HG03097 (cell line): ENCODE measurements around the gene DDIT4.
"Not testable (repeated sequence)": the region's sequence is repeated elsewhere in the genome, so short reads cannot be mapped to it uniquely, and the experiment has no call there.

ENCODE experiments used
- ATAC-seq: cut with Tn5 transposase; IDR thresholded peaks from one replicate; pipeline ENCODE4 v1.9.1; 2021; ENCODE audit not compliant: unreplicated experiment, low FRiP score

DDIT4 gene

DNA sequence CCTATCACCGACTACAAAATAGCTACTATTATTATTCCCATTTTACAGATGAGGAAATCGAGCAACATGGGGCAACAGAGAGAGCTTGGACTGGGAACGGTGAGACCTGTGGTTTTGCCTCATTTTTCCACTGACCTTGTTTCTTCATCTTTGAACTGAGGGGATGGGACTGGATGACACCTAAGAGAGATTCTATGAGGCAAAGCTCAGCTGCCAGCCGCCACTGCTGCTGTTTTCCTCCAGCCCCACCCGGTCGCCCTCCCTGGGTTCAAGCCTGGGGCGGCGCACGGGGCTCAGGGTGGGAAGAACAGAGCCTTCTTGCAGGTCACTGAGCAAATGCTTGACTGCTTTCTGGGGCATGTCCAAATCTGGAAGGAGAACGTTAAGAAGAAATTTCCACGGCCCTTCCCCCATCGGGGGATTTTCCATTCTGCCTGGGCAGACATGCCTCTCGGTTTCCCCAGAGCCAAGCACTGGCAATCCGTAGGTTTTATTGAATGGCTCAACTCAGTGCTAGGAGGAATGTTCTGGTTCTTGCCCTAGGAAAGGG, 12.3 kb downstream of the DDIT4 start:
- ATAC-seq, result no peak

DNA sequence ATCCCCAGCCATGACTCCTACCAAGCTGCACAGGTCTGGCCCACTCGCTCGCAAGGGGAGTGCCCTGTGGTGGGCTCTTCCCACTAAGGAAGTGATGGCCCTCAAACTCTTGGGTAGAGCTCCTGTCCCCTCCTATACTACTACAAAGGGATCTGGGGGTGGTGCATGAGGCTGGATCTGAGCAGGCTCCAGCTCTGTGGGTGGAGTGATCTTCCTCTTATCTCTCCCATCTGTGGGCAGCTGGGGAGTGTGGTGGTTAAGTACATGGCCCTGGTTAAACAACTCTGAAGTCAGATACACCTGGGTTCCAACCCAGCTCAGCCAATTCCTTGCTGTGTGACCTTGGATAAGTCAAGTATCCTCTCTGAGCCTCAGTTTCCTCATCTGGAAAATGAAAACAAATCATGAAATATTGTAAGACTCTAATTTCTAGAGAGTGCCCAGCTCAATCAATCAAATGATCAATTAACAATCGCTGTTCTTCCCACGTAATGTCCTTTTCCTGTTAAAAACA, 17.4 kb downstream of the DDIT4 start:
- no peak for ATAC-seq

DNA sequence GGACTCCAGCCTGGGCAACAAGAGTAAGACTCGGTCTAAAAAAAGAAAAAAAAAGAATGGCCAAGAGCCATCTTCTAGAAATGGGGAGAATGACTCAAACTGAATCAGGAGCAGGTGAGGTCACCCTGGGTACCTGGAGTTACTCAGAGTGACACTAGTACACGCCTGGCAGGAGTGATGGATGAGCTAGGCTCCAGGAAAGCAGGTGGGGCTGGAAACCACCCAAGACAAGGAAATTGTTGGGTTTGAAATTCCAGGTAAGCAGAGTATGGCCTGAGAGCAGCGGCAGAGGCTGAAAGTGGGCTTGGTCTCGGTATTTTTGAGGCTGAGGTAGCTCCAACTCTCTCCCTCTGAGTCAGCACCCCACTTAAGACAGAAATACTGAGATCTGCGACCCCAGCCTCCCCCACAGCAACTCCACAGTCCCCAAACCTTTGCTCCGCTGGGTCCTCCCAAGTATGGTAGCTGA, 18.5 kb downstream of the DDIT4 start:
- ATAC-seq, result no peak

DNA sequence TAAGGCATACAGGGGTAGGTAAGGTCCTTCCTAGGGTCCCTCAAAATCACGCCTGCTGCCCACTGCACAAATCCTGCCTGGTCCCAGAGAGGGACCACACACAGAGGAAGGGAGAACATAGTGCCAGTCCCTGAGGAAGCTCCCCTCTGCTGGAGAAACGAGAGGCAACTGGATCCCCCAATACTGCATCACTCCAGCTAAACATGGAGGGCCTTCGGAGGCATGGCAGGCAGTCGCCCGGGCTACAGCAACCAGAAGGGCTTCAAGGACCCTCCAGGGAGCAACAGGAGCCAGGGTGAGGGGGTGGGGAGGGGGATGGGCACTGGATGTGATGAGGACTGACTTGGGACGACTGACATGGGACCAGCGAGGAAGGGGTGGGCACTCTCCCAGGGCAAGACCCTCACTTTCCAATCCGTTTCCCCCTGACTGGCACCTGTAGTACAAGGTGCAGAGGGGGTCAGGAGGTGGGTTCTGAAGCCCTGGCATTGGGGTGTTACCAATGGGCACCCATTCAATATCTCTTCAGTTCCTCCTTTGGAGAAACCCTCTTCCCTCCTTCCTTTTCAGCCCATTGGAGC, 21.7 kb downstream of the DDIT4 start:
- no peak for ATAC-seq

DNA sequence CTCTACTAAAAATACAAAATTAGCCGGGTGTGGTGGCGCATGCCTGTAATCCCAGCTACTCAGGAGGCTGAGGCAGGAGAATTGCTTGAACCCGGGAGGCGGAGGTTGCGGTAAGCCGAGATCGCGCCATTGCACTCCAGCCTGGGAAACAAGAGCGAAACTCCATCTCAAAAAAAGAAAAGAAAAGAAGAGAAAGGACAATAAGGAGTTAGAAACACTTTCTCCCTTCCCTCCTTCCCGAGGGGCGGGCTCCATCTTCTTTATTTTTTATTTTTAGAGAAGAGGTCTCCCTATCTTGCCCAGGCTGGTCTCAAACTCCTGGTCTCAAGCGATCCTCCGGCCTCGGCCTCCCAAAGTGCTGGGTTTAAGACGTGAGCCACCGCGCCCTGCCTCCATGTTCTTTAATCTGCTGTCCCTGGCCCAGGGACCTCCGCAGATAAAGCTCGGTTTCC, 23.1 kb downstream of the DDIT4 start:
- not testable (repeated sequence) for ATAC-seq

DNA sequence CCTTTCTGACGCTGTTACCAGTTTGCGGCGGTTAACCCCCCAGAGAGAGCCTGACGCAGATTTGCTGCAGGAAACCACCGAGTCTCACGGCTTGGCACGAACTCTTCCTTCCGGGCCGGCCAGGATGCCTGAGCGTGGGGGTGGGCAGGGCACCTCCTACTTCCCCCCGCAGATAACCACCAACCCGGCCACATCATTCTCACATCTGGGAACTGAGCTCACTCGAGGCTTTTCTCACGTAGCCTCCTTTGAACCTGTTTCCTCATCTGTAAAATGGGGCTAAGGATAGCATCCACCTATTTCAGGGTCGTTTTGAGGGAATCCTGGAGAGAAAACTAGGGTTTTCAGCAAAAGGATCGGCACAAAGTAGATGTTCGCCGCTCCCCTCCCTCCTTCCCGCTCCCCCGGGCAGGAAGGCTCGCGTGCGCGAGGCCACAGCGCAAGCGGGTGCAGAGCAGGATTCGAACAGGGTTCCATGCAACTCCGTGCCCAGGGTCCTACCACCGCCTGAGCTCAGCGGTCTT, 23.6 kb downstream of the DDIT4 start:
- peak; percentile 55 for ATAC-seq

DNA sequence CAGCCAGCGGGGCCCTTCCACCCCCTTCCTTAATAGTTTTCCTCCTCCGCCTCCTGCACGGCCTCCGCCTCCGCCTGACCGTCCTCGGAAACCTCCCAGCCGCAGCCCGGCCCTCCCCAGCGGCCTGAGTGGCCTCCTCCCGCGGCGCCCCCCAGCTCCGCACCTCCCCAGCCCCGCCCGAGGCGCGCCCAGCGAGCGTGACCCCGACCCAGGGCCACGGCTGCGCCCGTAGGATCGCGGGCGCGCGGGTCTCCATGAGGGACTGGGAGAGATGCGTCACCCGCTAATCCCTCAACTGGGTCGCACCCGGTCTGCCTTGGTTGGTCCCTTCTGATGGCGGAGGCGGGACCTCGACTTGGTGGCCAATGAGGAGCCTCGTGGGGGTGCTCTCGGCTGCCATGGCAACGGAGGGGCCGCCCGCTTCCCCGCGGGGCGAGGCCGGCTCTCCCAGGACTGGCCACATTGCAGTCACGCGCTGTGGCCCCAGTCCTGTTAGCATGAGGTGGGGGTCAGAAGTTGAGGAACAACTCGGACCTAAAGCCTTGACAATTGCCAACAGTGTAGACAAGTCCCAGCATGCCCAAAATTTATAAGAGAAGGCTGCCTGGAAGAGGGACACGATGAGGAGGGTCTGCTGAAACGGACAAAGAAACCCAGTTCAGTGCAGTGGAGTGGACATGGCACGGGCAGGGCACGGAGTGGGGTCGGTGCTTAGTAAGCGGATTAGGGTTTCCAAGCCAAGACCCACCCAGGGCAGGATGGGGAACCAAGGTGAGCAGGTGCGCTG, 24.3 kb downstream of the DDIT4 start:
- ATAC-seq, result peak; percentile 74

DNA sequence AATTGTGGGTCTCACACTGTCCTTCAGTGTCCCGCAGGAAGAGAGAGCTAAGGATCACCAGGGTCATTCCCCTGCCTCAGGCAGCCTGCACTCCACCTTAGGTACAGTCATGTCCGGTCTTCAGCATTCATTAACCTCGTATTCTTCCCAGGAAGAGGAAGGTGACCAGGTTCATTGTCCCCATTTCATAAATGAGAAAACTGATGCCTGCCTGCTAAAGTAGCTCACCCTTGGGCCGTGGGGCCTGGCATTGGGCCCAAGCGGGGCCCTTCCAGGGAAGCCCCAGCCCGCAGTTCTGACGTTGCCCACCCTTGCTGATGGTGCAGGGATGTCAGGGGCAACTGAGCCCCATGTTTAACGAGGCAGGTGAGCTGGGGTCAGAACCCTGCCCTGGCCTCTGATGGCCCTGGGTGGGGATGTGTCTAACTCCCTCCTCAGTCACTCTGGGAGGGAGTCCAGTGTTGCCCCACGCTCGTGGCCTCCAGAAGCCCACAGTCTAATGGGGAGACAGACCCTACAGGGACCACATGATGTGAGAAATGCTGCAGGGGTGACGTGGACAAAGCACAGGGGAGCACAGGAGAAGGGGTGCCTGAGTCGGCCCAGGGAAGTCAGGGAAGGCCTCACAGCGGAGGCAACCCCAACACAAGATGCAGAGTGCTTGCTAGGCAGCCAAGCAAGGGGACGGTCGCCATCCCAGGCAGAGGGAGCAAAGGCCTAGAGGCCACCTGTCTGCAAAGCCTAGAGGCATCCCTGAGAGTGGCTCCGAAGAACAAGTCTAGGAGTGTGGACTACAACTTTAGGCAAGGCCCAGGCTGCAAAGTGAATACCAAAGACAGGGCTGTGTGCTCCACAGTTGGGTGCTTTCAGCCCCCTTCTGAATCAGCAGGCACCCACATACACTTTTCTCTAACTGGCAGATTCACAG, 25.1 kb downstream of the DDIT4 start:
- no peak for ATAC-seq

DNA sequence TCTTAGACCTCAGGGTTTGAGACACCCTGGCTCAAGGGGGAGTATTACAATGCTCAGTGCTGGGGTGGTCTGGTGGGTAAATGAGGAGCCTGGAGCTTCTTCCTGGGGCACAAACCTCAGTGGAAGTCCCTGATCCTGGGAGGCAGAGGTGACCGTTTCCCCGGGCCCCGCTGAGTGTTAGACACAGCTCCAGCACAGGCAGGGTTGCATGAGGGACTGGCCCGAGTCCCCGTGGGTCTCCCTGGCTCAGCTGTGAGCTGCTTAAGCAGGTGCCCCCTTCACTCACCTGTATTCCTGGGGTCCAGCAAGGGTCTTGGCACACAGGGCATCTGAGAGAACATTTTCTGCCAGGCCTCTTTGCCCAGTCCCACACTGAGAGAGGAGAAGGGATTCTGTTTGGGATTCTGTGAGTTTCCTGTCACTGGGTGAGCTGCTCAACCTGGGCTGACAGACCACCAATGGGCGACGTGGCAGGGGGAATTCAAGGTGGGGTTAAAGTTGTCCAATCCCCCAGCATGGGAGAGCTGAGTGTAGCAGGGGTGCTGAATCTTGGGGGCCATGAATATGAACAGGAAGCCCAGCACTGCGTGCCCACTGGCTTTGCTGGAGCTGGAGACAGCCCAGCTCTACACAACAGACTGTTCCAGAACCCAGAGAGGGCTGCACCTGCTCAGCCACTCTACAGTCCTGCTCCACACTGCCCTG, 29.9 kb downstream of the DDIT4 start:
- no peak for ATAC-seq

DNA sequence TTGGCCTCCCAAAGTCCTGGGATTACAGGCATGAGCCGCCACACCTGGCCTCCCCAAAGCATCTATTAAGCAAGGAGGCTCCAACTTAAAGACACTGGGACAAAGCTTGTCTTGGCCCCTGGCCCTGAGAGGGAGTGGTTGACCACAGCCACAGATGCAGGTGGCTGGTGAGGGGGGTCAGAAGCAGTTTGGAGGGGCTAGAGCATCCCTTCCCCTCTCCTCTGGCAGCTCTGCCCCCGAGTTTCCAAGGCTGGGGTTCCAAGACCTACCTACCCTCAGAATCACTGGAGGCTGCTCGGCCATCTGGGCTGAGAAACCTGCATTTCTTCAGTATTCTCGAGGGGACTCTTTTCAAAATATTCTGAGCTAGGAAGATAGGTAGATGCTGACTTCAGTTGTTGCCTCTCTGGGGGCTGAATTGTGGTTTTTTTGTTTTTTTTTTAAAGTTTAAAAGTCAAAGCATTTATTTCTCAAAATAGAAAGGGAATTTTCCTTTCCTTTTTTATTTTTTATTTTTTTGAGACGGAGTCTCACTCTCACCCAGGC, 32.6 kb downstream of the DDIT4 start:
- ATAC-seq, result no peak

DNA sequence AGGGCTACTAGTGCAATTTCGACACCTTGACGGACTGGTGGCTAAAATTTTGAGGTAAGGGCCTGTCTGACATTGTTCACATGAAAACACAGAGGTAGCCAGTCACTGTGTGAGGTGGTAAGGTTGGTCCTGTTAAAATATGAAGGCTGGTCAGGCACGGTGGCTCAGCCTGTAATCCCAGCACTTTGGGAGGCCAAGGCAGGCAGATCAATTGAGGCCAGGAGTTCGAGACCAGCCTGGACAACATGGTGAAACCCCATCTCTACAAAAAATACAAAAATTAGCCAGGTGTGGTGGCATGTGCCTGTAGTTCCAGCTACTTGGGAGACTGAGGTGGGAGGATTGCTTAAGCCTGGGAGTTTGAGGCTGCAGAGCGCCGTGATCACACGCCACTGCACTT, 34.0 kb downstream of the DDIT4 start:
- ATAC-seq, result not testable (repeated sequence)

DNA sequence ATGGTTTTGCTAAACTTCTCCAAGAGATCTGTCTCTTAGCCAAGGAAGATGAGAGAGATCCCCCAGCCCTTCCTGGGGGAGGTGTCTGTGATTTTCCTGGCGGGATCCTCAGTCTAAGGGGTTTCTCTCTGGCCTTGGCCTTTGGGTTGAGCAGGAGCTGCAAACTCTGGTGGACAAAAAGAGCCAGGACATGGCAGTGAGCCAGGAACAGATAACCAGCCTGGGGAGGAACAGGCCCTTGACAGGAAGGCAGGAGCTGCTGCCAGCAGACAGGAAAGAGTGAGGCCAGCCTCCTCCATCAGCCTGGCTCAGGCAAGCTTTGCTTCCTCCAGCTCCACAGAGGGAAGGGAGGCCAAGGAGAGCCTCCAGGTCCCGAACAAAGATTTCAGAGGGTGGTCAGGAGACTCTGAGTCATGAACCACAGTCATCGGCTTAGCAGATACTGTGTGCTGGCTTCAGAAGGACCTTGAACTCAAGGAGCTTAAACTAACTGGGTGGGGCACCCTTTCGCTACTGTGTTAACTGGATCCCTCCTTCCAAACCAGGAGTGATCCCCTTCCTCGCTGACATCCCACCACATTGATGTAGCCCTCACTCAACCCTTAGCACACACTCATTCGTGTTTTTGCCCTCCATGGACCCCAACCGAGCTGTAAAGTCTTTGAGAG, 34.7 kb downstream of the DDIT4 start:
- no peak for ATAC-seq

DNA sequence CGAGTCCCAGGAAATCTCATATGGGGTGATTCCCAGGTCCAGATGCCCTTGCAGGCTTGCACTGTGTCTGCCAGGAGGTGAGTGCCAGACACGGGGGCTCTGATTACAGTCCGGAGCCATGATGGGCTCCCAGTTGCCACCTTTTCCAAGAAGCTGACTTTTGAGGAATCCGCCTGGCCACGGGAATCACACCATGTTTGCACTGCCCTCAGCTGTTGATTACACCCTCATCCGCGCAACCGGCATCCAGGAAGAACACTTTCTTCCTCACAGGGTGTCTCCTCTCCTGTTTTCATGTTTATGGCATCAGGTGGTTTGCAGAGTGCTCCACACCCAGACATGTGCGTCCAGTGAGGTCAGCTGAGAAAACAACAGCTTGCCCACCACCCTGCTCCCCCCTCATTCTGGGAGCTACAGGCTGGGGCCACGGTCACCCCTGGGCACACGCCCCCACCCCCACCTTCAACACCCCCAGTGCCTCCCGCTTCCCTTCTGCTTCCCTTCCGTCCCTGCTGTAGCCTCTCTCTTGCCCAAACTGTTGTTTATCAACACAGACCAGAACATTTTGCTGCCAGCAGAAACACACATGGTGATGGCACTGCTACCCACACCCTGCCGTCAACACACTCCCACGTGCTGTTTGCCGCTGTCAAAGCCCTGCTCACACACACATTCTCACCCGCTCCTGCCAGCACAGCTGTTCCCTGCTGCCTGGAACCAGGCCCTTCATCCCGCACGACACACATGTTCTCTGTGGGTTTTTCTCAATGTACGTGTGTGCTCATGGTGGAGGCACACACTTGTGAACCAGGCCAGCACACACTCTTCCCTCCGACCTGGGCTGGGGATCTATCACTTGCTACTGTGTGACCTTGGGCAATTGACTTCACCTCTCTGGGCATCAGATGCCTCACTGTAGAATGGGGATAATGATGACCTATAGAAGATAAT, 35.8 kb downstream of the DDIT4 start:
- no peak for ATAC-seq

DNA sequence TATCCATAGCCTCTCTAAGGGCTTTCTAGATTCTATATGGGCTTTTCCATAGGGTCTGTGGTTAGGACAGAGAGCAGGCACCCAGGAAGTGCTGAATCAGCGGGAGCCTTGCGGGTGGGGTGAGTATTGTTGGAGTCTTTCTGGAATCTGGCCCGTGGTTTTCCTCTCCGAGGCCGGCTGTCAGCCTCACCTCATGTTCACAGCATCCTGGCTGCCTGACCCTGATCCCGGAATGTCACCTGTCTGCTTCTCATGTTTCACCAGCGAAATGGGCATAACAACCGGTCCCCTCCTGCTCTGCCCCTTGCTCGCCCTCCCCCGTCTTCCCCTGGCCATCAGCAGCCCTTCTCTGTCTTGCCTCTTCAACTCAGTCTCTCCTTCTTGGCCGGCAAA, 36.5 kb downstream of the DDIT4 start:
- ATAC-seq, result no peak

DNA sequence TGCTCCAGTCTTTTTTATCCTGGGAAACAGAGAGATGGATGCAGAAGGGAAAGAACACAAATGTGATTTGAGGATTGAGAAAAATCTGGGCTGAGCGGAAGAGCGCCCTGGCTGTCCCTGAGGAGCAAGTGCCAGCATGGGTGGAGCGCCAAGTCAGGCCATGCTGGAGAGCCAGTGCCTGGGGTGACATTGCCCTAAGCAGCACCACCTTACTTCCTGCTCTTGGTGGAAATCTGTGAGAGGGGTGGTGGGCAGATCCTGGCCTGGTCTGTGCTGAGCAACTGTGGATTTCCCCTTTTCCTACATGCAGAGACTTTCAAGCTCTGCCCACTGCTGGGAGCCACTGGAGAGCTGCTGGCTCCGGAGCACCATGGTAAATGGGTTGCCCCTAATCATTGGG, 36.9 kb downstream of the DDIT4 start:
- ATAC-seq, result no peak

DNA sequence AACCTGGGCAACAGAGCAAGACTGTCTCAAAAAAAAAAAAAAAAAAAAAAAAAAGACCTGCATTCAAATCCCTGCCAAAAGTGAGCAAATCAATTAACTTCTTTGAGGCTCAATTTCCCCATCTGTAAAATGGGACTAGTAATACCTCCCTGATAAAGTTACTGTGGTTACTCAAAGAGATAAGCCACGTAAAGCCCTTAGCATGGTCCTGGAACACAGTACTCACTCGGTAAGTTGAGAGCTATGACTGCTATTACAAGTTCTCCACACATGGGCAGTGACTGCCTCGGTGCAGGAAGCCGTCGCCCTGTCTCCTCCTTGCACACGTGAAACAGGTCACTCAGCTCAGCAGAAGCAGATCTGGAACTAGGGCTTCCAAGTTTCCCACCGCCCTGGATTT, 37.9 kb downstream of the DDIT4 start:
- no peak for ATAC-seq

DNA sequence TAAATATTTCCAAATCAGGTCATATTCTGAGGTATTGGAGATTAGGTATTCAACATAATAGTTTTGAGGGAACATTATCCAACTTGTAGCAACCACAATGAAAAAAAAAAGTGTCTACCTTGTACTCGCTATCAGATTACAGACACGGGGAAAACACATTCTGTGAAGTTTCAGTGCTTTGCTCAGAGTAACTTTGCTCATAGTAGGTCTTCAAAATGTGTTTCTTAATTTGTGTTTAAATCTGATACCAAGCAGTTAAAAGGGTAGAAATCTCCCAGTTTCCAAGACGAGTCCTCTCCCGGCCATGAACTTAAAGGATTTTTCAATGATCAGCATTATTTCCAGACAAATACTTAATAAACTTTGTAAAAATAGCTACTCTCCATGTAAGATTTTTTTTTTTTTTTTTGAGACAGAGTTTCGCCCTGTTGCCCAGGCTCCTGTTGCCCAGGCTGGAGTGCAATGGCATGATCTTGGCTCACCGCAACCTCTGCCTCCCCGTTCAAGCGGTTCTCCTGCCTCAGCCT, 39.2 kb downstream of the DDIT4 start:
- no peak for ATAC-seq

DNA sequence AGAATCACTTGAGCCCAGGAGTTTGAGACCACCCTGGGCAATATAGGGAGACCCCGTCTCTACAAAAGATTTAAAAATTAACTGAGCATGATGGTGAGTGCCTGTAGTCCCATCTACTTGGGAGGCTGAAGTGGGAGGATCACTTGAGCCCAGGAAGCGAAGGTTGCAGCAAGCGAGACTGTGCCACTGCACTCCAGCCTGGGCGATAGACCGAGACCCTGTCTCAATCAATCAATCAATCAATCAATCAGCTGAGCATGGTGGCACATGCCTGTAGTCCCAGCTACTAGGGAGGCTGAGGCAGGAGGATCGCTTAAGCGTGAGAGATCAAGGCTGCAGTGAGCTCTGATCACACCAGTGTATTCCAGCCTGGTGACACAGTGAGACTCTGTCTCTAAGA, 40.5 kb downstream of the DDIT4 start:
- no peak for ATAC-seq
